Stimulated activated CD4-positive, alpha-beta T cell treated with anti-CD3 and anti-CD28 coated beads, TNF-alpha, amount 100 ng/mL, for 1 hour (primary cell): ENCODE measurements around the gene RHEBL1.

Source experiments
- DNase-seq, 3 donors: peaks; one replicate each; pipeline ENCODE4 v3.0.0-alpha.2; 2020; ENCODE audit warnings: low read depth in 3 of 3, low spot score in 1 of 3

The RHEBL1 gene

GRCh38 chr12:49055092-49055491 lies 14.7 kb downstream of the RHEBL1 start:
- no peak for DNase-seq

GRCh38 chr12:49054524-49054923 lies 15.3 kb downstream of the RHEBL1 start:
- DNase-seq = no peak

GRCh38 chr12:49054096-49054495 lies 15.7 kb downstream of the RHEBL1 start:
- DNase-seq = no peak

- no peak for DNase-seq
Measured at GRCh38 chr12:49052451-49053208, 17.1 kb downstream of the RHEBL1 start.

- no peak for DNase-seq
Measured at GRCh38 chr12:49051777-49052438, 17.9 kb downstream of the RHEBL1 start.

- no peak for DNase-seq
Measured at GRCh38 chr12:49051373-49051764, 18.4 kb downstream of the RHEBL1 start.

- no peak for DNase-seq
Measured at GRCh38 chr12:49050507-49051372, 19.0 kb downstream of the RHEBL1 start.

- DNase-seq = no peak
Measured at GRCh38 chr12:49049566-49050224, 20.1 kb downstream of the RHEBL1 start.

- no peak for DNase-seq
Measured at GRCh38 chr12:49048953-49049352, 20.8 kb downstream of the RHEBL1 start.

- no peak for DNase-seq
Measured at GRCh38 chr12:49046129-49046895, 23.5 kb downstream of the RHEBL1 start.

GRCh38 chr12:49044660-49045059 lies 25.1 kb downstream of the RHEBL1 start:
- DNase-seq = no peak

GRCh38 chr12:49043856-49044258 lies 25.9 kb downstream of the RHEBL1 start:
- peak; percentile 45 to 71 (median 53) for DNase-seq

GRCh38 chr12:49043241-49043640 lies 26.5 kb downstream of the RHEBL1 start:
- no peak for DNase-seq

- no peak for DNase-seq
Measured at GRCh38 chr12:49041881-49042484, 27.8 kb downstream of the RHEBL1 start.

GRCh38 chr12:49041036-49041880 lies 28.5 kb downstream of the RHEBL1 start:
- DNase-seq = no peak

GRCh38 chr12:49040364-49040855 lies 29.4 kb downstream of the RHEBL1 start:
- DNase-seq = no peak

- no peak for DNase-seq
Measured at GRCh38 chr12:49039421-49040363, 30.1 kb downstream of the RHEBL1 start.
